MG63 (cell line): ENCODE data around the gene PCSK1. TPM values are rescaled to one million over a fixed set of nuclear protein-coding genes. Genes with fewer than 3 reads are reported as not detected.
A peak's percentile ranks its signal among the peaks of the same experiment; 100 is the strongest.
"Not testable (repeated sequence)": the region's sequence is repeated elsewhere in the genome, so short reads cannot be mapped to it uniquely, and the experiment has no call there.

ENCODE experiments used
- DNase-seq: peaks from one replicate; pipeline ENCODE4 v3.0.0-alpha.2; 2020
- H3K27me3 ChIP-seq: fragments of 250-450 bp; sonication (Bioruptor Pico); 2 replicates; pipeline ENCODE4 v1.5.1; 2020; ENCODE audit warnings: mild to moderate bottlenecking, moderate library complexity
- H3K36me3 ChIP-seq: fragments of 250-450 bp; sonication (Bioruptor Pico); 2 replicates; pipeline ENCODE4 v1.5.1; 2020; ENCODE audit warnings: mild to moderate bottlenecking, moderate library complexity
- H3K4me3 ChIP-seq: fragments of 250-450 bp; sonication (Bioruptor Pico); 2 replicates; pipeline ENCODE4 v1.5.1; 2020; ENCODE audit warnings: mild to moderate bottlenecking, moderate library complexity
- H3K9me3 ChIP-seq: fragments of 250-450 bp; sonication (Bioruptor Pico); 2 replicates; pipeline ENCODE4 v1.5.1; 2020; ENCODE audit warnings: mild to moderate bottlenecking, moderate library complexity
- total RNA-seq: library from RNA; depleted of rRNA; stranded (reverse); fragments of >200 nt; shearing (Covaris generic); gene quantifications from 2 replicates; pipeline ENCODE4 v1.2.3, GENCODE V29; 2014; ENCODE audit warnings: low replicate concordance

Gene PCSK1
- total RNA-seq, 1 experiment from 2014 or later = not detected

DNA sequence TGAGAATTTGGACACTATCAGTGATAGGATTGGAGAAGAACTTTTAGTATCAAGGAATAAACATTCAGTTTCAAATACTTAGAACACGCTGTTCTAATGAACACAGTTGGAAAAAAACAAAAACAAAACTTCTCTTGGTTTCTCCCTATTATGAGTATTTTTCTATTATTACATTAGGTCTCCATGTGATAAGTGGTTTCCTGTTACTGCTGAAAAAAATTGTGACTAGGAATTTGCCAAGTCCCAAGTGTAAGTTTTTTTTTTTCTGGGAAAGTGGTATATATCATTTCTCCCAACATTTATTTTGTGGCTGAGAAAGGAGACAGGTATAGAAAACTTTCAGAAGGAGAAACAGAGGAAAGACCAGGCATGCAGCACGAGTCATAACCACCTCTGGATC, 41.1 kb downstream of the PCSK1 start:
- DNase-seq = no peak
- H3K4me3 ChIP-seq = no peak overlapping the region
- no peaks in the 10 kb centered on the region for H3K27me3 ChIP-seq
- no peaks in the 10 kb centered on the region for H3K9me3 ChIP-seq
- H3K36me3 ChIP-seq = no peaks in the 10 kb centered on the region

- H3K27me3 ChIP-seq = no peaks in the 10 kb centered on the region
- peak; percentile 64 for DNase-seq
- no peaks in the 10 kb centered on the region for H3K9me3 ChIP-seq
- H3K36me3 ChIP-seq = no peaks in the 10 kb centered on the region
- no peak overlapping the region for H3K4me3 ChIP-seq
Observed at GRCh38 chr5:96388176-96388575, 44.9 kb downstream of the PCSK1 start.

DNA sequence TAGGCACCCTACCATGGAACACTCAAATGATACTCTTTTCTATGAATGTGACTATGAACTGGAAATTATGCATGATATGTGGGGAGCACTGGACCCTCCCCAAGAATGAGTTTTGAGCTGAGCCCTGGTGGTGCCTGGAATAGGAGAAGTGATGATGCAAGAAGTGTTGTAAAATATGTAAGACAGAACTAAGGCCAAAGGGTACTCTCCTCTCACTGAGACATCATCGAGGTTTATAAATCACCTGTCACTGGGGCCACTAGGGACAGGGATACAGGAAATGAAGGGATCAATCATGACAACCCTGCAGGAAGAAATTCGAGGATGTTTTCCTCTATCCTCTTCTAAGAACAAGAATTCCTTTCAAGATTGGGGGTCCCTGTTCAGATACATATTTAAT, 45.4 kb downstream of the PCSK1 start:
- no peaks in the 10 kb centered on the region for H3K9me3 ChIP-seq
- H3K36me3 ChIP-seq = no peaks in the 10 kb centered on the region
- no peak overlapping the region for H3K4me3 ChIP-seq
- H3K27me3 ChIP-seq = no peaks in the 10 kb centered on the region
- DNase-seq = no peak

DNA sequence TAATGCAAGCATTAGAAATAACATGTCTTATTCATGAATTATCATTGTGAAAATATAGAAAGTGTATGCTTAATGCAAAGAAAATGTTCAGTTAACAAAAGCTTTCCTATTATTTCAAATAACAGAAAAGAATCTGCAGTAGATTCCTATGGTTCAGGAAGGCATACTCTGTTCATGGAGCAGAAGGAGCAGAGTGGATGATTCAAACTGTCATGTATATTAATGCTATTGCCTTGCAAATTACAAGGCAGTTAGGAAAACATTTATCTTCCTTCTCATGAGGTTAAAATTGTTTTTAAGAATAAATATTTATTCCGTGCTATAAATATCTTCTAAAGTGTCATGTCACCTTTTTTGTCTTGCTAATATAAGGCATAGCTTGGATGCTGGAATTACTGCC, 47.5 kb downstream of the PCSK1 start:
- no peaks in the 10 kb centered on the region for H3K9me3 ChIP-seq
- H3K4me3 ChIP-seq = no peak overlapping the region
- H3K27me3 ChIP-seq = no peaks in the 10 kb centered on the region
- no peak for DNase-seq
- no peaks in the 10 kb centered on the region for H3K36me3 ChIP-seq

- H3K27me3 ChIP-seq = no peaks in the 10 kb centered on the region
- DNase-seq = peak; percentile 97
- no peaks in the 10 kb centered on the region for H3K9me3 ChIP-seq
- H3K36me3 ChIP-seq = no peaks in the 10 kb centered on the region
- no peak overlapping the region for H3K4me3 ChIP-seq
Observed at GRCh38 chr5:96384353-96384752, 48.7 kb downstream of the PCSK1 start.

DNA sequence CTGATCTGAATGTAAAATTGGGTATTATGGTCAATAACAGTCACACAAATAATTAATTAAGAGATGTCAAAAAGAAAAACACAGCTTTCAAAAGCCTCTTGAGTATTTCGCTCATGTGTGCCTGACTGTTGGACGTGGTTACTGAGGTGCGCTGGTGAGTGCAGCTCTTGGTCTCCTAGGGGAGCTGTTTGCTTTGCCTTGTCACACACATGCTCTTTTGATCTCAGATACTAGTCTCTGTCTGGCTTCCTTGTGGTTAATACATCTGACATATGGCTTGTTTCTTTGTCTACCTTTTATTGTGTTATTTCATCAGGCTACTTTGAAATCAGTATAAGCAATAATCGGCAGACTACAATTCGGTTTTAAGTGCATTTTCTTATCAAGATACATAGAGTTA, 51.5 kb downstream of the PCSK1 start:
- Histone ChIP-seq H3K36me3 (no peaks in the 10 kb centered on the region), H3K4me3 (no peak overlapping the region), H3K9me3 (no peaks in the 10 kb centered on the region), H3K27me3 (no peaks in the 10 kb centered on the region)
- DNase-seq = no peak

- Histone ChIP-seq H3K9me3 (no peaks in the 10 kb centered on the region), H3K27me3 (no peaks in the 10 kb centered on the region), H3K4me3 (no peak overlapping the region), H3K36me3 (no peaks in the 10 kb centered on the region)
- no peak for DNase-seq
Observed at GRCh38 chr5:96379896-96380295, 53.2 kb downstream of the PCSK1 start.

DNA sequence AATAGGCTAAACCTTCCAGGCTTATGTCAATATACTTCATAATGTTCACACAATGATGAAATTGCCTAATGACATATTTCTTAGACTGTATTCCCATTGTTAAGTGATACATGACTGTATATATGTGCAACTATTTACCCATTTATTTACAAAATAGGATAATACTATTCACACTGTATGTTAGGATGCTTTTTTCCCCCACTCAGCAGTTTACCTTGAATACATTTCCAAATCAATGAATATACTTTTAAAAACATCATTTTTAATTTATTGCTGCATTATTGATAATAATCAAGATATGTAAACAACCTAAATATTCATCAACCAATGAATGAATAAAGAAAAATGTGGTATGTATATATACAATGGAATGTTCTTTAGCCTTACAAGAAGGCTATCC, 55.5 kb downstream of the PCSK1 start:
- DNase-seq = no peak
- H3K36me3 ChIP-seq = no peaks in the 10 kb centered on the region
- H3K27me3 ChIP-seq = no peaks in the 10 kb centered on the region
- H3K9me3 ChIP-seq = no peaks in the 10 kb centered on the region
- H3K4me3 ChIP-seq = no peak overlapping the region

DNA sequence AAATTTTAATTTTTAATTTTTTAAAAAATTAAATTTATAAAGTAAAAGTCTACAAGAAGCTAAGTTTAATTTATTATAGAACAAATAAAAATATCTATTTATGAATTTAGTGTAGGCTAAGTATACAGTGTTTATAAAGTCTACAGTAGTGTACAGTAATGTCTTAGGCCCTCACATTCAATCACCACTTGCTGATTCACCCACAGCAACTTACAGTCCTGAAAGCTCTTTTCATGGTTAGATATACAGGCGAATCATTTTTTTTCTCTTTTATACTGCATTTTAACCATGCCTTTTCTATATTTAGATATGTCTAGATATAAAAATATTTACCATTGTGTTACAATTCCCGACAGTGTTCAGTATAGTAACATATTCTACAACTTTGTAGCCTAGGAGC, 55.9 kb downstream of the PCSK1 start:
- H3K27me3 ChIP-seq = no peaks in the 10 kb centered on the region
- H3K36me3 ChIP-seq = no peaks in the 10 kb centered on the region
- no peak overlapping the region for H3K4me3 ChIP-seq
- no peak for DNase-seq
- no peaks in the 10 kb centered on the region for H3K9me3 ChIP-seq

GRCh38 chr5:96374653-96375052, 58.4 kb downstream of the PCSK1 start:
- H3K36me3 ChIP-seq = no peaks in the 10 kb centered on the region

GRCh38 chr5:96373381-96373733, 59.7 kb downstream of the PCSK1 start:
- no peaks in the 10 kb centered on the region for H3K27me3 ChIP-seq
- no peaks in the 10 kb centered on the region for H3K9me3 ChIP-seq
- H3K36me3 ChIP-seq = no peaks in the 10 kb centered on the region
- DNase-seq = no peak
- no peak overlapping the region for H3K4me3 ChIP-seq

More at GRCh38 chr5:96374653-96375052, 58.4 kb downstream of the PCSK1 start:
- no peak overlapping the region for H3K4me3 ChIP-seq
- H3K27me3 ChIP-seq = no peaks in the 10 kb centered on the region
- DNase-seq = no peak
- no peaks in the 10 kb centered on the region for H3K9me3 ChIP-seq

DNA sequence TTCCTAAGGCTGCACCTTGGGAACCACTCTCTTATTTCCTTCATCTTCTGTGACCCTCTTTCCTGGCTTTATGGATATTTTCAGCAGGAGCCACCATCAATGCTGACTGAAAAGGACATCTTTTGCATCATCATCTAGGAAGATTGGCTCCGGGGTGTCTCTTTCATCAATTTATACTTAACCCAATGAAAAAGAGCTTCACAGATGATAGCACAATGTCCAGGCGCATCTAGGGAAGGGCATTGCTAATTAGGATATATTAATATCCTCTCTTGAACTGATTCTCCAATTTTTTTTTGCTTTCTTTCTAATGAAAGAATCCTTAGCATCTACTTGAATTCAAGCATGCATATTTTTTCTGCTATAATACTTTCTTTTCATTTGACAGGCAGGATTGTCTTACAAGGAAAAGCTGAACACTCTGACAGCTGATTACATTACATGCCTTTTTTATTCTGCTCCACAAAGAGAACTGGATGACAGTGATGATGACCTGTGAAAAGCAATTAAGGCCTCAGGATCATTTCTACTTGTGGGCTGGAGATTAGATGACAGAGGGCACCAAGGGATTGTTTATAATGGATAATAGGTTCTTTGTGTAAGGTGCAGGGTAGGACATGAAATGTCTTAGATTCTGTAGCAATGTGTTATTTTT, 60.2 kb downstream of the PCSK1 start:
- Histone ChIP-seq H3K36me3 (no peaks in the 10 kb centered on the region), H3K9me3 (no peaks in the 10 kb centered on the region), H3K4me3 (no peak overlapping the region), H3K27me3 (no peaks in the 10 kb centered on the region)
- no peak for DNase-seq

- H3K4me3 ChIP-seq = no peak overlapping the region
- H3K9me3 ChIP-seq = peaks cover 4% of the 10 kb centered on the region; the same call in 1 of the 2 replicates
- H3K27me3 ChIP-seq = no peaks in the 10 kb centered on the region
- H3K36me3 ChIP-seq = no peaks in the 10 kb centered on the region
- no peak for DNase-seq
Observed at GRCh38 chr5:96370976-96371375, 62.1 kb downstream of the PCSK1 start.

DNA sequence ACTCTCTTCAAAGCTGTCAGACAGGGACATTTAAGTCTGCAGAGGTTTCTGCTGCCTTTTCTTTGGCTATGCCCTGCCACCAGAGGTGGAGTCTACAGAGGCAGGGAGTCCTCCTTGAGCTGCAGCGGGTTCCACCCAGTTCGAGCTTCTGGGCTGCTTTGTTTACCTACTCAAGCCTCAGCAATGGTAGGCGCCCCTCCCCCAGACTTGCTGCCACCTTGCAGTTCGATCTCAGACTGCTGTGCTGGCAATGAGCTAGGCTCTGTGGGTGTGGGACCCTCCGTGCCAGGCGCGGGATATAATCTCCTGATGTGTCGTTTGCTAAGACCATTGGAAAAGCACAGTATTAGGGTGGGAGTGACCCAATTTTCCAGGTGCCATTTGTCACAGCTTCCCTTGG, 65.7 kb downstream of the PCSK1 start:
- peaks cover 12% of the 10 kb centered on the region for H3K9me3 ChIP-seq
- not testable (repeated sequence) for DNase-seq, H3K36me3 ChIP-seq, H3K27me3 ChIP-seq, H3K4me3 ChIP-seq

DNA sequence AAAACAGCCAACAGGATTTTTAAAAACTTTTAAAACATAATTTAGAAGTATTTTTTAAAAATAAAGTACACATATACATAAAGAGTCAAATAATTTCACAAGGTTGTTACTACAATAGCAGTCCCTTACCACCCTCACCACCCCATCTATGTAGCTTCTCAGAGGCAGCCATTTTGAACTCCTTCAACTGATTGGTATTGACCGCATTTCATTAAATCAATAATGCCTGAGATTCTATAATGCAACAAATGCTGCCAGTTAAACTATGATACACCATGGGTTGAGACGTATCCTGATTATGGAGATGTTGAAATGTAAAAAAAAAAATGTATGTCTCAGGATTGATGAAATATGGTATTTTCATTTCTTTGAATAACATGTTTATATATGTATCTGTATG, 78.8 kb downstream of the PCSK1 start:
- H3K4me3 ChIP-seq = no peak overlapping the region
- no peak for DNase-seq
- H3K27me3 ChIP-seq = no peaks in the 10 kb centered on the region
- H3K36me3 ChIP-seq = no peaks in the 10 kb centered on the region
- H3K9me3 ChIP-seq = peaks cover under 1% of the 10 kb centered on the region

GRCh38 chr5:96353220-96353619, 79.8 kb downstream of the PCSK1 start:
- Histone ChIP-seq H3K4me3 (no peak overlapping the region), H3K9me3 (no peaks in the 10 kb centered on the region), H3K36me3 (no peaks in the 10 kb centered on the region), H3K27me3 (no peaks in the 10 kb centered on the region)
- no peak for DNase-seq

- Histone ChIP-seq H3K27me3 (no peaks in the 10 kb centered on the region), H3K36me3 (no peaks in the 10 kb centered on the region), H3K4me3 (no peak overlapping the region), H3K9me3 (no peaks in the 10 kb centered on the region)
- DNase-seq = no peak
Observed at GRCh38 chr5:96350678-96351077, 82.4 kb downstream of the PCSK1 start.

- no peaks in the 10 kb centered on the region for H3K9me3 ChIP-seq
- no peaks in the 10 kb centered on the region for H3K27me3 ChIP-seq
- no peak overlapping the region for H3K4me3 ChIP-seq
- no peaks in the 10 kb centered on the region for H3K36me3 ChIP-seq
- no peak for DNase-seq
Observed at GRCh38 chr5:96348536-96348935, 84.5 kb downstream of the PCSK1 start.
